Measurements from ENCODE around the gene EML4.

EML4 gene

DNA sequence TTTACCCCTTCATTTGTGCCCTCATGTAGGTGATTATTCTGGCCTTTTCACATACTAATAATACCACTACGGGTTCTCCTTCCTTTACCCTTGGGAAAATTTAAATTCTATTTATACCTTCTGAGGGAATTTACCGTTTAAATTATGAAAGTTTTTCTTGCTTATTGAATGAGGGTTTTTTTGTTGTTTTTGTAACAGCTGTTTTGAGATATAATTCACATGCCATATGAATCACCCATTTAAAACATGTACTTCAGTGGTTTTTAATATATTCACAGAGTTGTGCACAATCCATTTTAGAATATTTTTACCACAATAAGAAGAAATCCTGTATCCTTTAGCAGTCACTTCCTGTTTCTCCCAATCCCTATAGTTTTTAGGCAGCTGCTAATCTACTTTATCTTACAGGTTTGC lies 54.7 kb downstream of the EML4 start:
- Histone ChIP-seq H3K4me2 (ENCODE audit: low read depth, low read length, poor library complexity, severe bottlenecking) (no peak overlapping the region), H3K36me3 (ENCODE audit: insufficient read depth, low read length) (no peaks in the 10 kb centered on the region), H3F3A (ENCODE audit: low read depth) (no peaks in the 10 kb centered on the region), H3K9me3 (ENCODE audit: insufficient read depth, low read depth, low read length) (no peaks in the 10 kb centered on the region), H3K4me1 (ENCODE audit: insufficient read depth, low read length, poor library complexity, severe bottlenecking) (peaks cover 11% of the 10 kb centered on the region), H4K20me1 (ENCODE audit: insufficient read depth, low read length, poor library complexity, severe bottlenecking) (no peaks in the 10 kb centered on the region), H3K4me3 (ENCODE audit: low read length, poor library complexity, severe bottlenecking) (no peak overlapping the region), H3K79me2 (ENCODE audit: insufficient read depth, low read length) (peaks cover 36% of the 10 kb centered on the region), H2AFZ (ENCODE audit: low read length) (no peak overlapping the region), H3K27me3 (ENCODE audit: insufficient read depth, low read length, poor library complexity, severe bottlenecking) (no peaks in the 10 kb centered on the region), H3K9me2 (replicated peaks; ENCODE audit: low read depth, low read length) (no peaks in the 10 kb centered on the region), H3K9ac (ENCODE audit: low read depth, low read length, poor library complexity, severe bottlenecking) (no peak overlapping the region)
- TF ChIP-seq EZH2phosphoT487 (IDR thresholded peaks at IDR 0.05; ENCODE audit: borderline replicate concordance), result no peak
- TF ChIP-seq, protein P1, sequence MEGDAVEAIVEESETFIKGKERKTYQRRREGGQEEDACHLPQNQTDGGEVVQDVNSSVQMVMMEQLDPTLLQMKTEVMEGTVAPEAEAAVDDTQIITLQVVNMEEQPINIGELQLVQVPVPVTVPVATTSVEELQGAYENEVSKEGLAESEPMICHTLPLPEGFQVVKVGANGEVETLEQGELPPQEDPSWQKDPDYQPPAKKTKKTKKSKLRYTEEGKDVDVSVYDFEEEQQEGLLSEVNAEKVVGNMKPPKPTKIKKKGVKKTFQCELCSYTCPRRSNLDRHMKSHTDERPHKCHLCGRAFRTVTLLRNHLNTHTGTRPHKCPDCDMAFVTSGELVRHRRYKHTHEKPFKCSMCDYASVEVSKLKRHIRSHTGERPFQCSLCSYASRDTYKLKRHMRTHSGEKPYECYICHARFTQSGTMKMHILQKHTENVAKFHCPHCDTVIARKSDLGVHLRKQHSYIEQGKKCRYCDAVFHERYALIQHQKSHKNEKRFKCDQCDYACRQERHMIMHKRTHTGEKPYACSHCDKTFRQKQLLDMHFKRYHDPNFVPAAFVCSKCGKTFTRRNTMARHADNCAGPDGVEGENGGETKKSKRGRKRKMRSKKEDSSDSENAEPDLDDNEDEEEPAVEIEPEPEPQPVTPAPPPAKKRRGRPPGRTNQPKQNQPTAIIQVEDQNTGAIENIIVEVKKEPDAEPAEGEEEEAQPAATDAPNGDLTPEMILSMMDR (conservative IDR thresholded peaks at IDR 0.05; ENCODE audit: low read length), result no peak

DNA sequence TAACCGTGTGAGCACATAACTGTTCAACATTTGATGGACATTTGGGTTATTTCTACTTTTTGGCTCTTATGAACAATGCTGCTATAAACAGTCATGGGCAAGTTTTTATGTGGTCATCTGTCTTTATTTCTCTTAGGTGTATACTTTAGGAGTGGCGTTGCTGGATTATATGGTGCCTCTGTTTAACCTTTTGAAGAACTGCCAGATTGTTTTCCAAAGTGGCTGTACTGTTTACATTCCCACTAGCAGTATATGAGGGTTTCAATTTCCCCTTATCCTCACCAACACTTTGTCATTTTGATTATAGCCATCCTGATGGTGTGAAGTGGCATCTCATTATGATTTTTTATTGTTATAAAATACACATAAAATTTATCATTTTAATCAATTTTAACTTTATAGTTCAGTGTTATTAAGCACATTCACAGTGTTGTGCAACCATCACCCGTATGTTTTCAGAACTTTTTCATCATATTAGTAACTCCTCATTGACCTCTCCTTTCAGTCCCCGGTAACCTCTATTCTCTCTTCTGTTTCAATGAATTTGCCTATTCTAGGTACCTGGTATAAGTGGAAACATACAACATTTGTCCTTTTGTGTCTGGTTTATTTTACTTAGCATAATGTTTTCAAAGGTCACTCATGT lies 55.4 kb downstream of the EML4 start:
- Histone ChIP-seq H3K36me3 (ENCODE audit: insufficient read depth, low read length) (no peaks in the 10 kb centered on the region), H3K79me2 (ENCODE audit: insufficient read depth, low read length) (peaks cover 39% of the 10 kb centered on the region), H3K9me3 (ENCODE audit: insufficient read depth, low read depth, low read length) (no peaks in the 10 kb centered on the region), H3K27me3 (ENCODE audit: insufficient read depth, low read length, poor library complexity, severe bottlenecking) (no peaks in the 10 kb centered on the region), H3K9me2 (replicated peaks; ENCODE audit: low read depth, low read length) (no peaks in the 10 kb centered on the region), H3K9ac (ENCODE audit: low read depth, low read length, poor library complexity, severe bottlenecking) (no peak overlapping the region), H3F3A (ENCODE audit: low read depth) (no peaks in the 10 kb centered on the region), H3K4me2 (ENCODE audit: low read depth, low read length, poor library complexity, severe bottlenecking) (no peak overlapping the region), H3K4me3 (ENCODE audit: low read length, poor library complexity, severe bottlenecking) (no peak overlapping the region), H4K20me1 (ENCODE audit: insufficient read depth, low read length, poor library complexity, severe bottlenecking) (no peaks in the 10 kb centered on the region), H3K4me1 (ENCODE audit: insufficient read depth, low read length, poor library complexity, severe bottlenecking) (peaks cover 14% of the 10 kb centered on the region), H2AFZ (ENCODE audit: low read length) (no peak overlapping the region)
- no peak for TF ChIP-seq EZH2phosphoT487 (IDR thresholded peaks at IDR 0.05; ENCODE audit: borderline replicate concordance)
- TF ChIP-seq, protein P1 (conservative IDR thresholded peaks at IDR 0.05; ENCODE audit: low read length), result no peak

DNA sequence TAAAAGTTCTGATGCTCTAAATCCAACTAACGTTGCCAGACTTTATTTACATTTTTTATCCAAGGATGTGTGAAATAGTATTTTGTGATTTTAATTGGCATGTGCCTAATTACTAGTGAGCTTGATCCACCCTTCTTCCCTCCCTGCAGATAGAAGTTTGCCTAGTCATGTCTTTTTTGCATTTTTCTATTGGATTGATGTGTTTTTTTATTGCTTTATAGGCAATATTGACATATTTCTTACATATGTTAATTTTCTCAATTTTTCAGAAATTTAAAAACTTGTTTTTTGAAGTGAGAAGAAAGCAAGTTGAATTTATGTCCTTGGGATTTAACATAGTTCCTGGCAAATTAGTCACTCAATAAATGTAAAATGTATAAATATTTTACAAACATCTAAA lies 56.4 kb downstream of the EML4 start:
- no peak overlapping the region for H3K9ac ChIP-seq (ENCODE audit: low read depth, low read length, poor library complexity, severe bottlenecking)
- H3K27me3 ChIP-seq (ENCODE audit: insufficient read depth, low read length, poor library complexity, severe bottlenecking), result no peaks in the 10 kb centered on the region
- H3K4me2 ChIP-seq (ENCODE audit: low read depth, low read length, poor library complexity, severe bottlenecking), result no peak overlapping the region
- H4K20me1 ChIP-seq (ENCODE audit: insufficient read depth, low read length, poor library complexity, severe bottlenecking), result no peaks in the 10 kb centered on the region
- no peak overlapping the region for H3K4me3 ChIP-seq (ENCODE audit: low read length, poor library complexity, severe bottlenecking)
- peaks cover 19% of the 10 kb centered on the region for H3K4me1 ChIP-seq (ENCODE audit: insufficient read depth, low read length, poor library complexity, severe bottlenecking)
- TF ChIP-seq EZH2phosphoT487 (IDR thresholded peaks at IDR 0.05; ENCODE audit: borderline replicate concordance), result no peak
- TF ChIP-seq, protein P1 (conservative IDR thresholded peaks at IDR 0.05; ENCODE audit: low read length), result no peak
- peaks cover 45% of the 10 kb centered on the region for H3K79me2 ChIP-seq (ENCODE audit: insufficient read depth, low read length)
- H3K36me3 ChIP-seq (ENCODE audit: insufficient read depth, low read length), result no peaks in the 10 kb centered on the region
- no peaks in the 10 kb centered on the region for H3K9me3 ChIP-seq (ENCODE audit: insufficient read depth, low read depth, low read length)
- H2AFZ ChIP-seq (ENCODE audit: low read length), result no peak overlapping the region
- H3F3A ChIP-seq (ENCODE audit: low read depth), result no peaks in the 10 kb centered on the region
- H3K9me2 ChIP-seq (replicated peaks; ENCODE audit: low read depth, low read length), result no peaks in the 10 kb centered on the region
